Parathyroid adenoma (tissue), 2 donors: ENCODE data around the gene WDR13.

Experiments
- H2AFZ ChIP-seq: fragments of 300-600 bp; sonication (generic); one replicate; pipeline ENCODE4 v1.7.0; 2017; ENCODE audit warnings: antibody characterized with exemption, mild to moderate bottlenecking
- H3K27ac ChIP-seq: fragments of 300-600 bp; sonication (generic); one replicate; pipeline ENCODE4 v1.7.0; 2017
- H3K27me3 ChIP-seq: fragments of 300-600 bp; sonication (generic); one replicate; pipeline ENCODE4 v1.7.0; 2017; ENCODE audit warnings: low read length; ENCODE audit not compliant: control insufficient read depth, insufficient read depth
- H3K36me3 ChIP-seq: fragments of 300-600 bp; sonication (generic); one replicate; pipeline ENCODE4 v1.7.0; 2017; ENCODE audit warnings: low read length; ENCODE audit not compliant: control insufficient read depth, insufficient read depth
- H3K4me1 ChIP-seq: fragments of 300-600 bp; sonication (generic); one replicate; pipeline ENCODE4 v1.7.0; 2017; ENCODE audit warnings: control low read depth
- H3K4me2 ChIP-seq: fragments of 300-600 bp; sonication (generic); one replicate; pipeline ENCODE4 v1.7.0; 2017; ENCODE audit warnings: low read length
- H3K4me3 ChIP-seq: fragments of 300-600 bp; sonication (generic); one replicate; pipeline ENCODE4 v1.7.0; 2017; ENCODE audit warnings: low read depth, low read length
- H3K79me2 ChIP-seq: fragments of 300-600 bp; sonication (generic); one replicate; pipeline ENCODE4 v1.7.0; 2017; ENCODE audit warnings: control low read depth
- H3K9ac ChIP-seq: fragments of 300-600 bp; sonication (generic); one replicate; pipeline ENCODE4 v1.7.0; 2017; ENCODE audit warnings: mild to moderate bottlenecking
- H3K9me3 ChIP-seq: fragments of 300-600 bp; sonication (generic); one replicate; pipeline ENCODE4 v1.7.0; 2017; ENCODE audit warnings: low read length; ENCODE audit not compliant: control insufficient read depth
- CTCF ChIP-seq: fragments of 300-600 bp; sonication (generic); IDR thresholded peaks from one replicate; pipeline ENCODE4 v1.7.0; 2017; ENCODE audit warnings: antibody characterized with exemption, mild to moderate bottlenecking
- donor health status: primary hyperparathyroidism.

WDR13 gene

GRCh38 chrX:48598614-48599013 is 1.3 kb downstream of the WDR13 start:
- H3K4me2 ChIP-seq = peak overlapping the region; percentile 61
- no peaks in the 10 kb centered on the region for H3K36me3 ChIP-seq
- H3K27ac ChIP-seq = no peak overlapping the region
- no peak overlapping the region for H3K9ac ChIP-seq
- no peak overlapping the region for H2AFZ ChIP-seq
- H3K4me1 ChIP-seq = no peaks in the 10 kb centered on the region
- no peaks in the 10 kb centered on the region for H3K9me3 ChIP-seq
- no peaks in the 10 kb centered on the region for H3K79me2 ChIP-seq
- H3K4me3 ChIP-seq = peak overlapping the region; percentile 98
- no peak for TF ChIP-seq CTCF
- H3K27me3 ChIP-seq = no peaks in the 10 kb centered on the region

GRCh38 chrX:48599341-48599740 is 2.0 kb downstream of the WDR13 start:
- no peaks in the 10 kb centered on the region for H3K79me2 ChIP-seq
- H3K4me3 ChIP-seq = no peak overlapping the region
- H3K27ac ChIP-seq = no peak overlapping the region
- no peaks in the 10 kb centered on the region for H3K4me1 ChIP-seq
- TF ChIP-seq CTCF = no peak
- no peak overlapping the region for H3K4me2 ChIP-seq
- H3K27me3 ChIP-seq = no peaks in the 10 kb centered on the region
- no peaks in the 10 kb centered on the region for H3K9me3 ChIP-seq
- no peak overlapping the region for H3K9ac ChIP-seq
- H3K36me3 ChIP-seq = no peaks in the 10 kb centered on the region
- no peak overlapping the region for H2AFZ ChIP-seq

- Histone ChIP-seq H3K9me3 (no peaks in the 10 kb centered on the region), H3K79me2 (no peaks in the 10 kb centered on the region), H3K4me1 (no peaks in the 10 kb centered on the region), H3K27ac (no peak overlapping the region), H2AFZ (no peak overlapping the region), H3K36me3 (no peaks in the 10 kb centered on the region), H3K4me3 (no peak overlapping the region), H3K4me2 (no peak overlapping the region), H3K9ac (no peak overlapping the region), H3K27me3 (no peaks in the 10 kb centered on the region)
- no peak for TF ChIP-seq CTCF
These were observed 2.9 kb downstream of the WDR13 start for GRCh38 chrX:48600226-48600625.

GRCh38 chrX:48601741-48602394 is 4.6 kb downstream of the WDR13 start:
- no peak overlapping the region for H3K4me2 ChIP-seq
- H3K36me3 ChIP-seq = no peaks in the 10 kb centered on the region
- no peaks in the 10 kb centered on the region for H3K79me2 ChIP-seq
- no peak overlapping the region for H3K27ac ChIP-seq
- no peaks in the 10 kb centered on the region for H3K9me3 ChIP-seq
- H3K4me1 ChIP-seq = no peaks in the 10 kb centered on the region
- TF ChIP-seq CTCF = no peak
- H3K4me3 ChIP-seq = no peak overlapping the region
- no peaks in the 10 kb centered on the region for H3K27me3 ChIP-seq
- no peak overlapping the region for H3K9ac ChIP-seq
- no peak overlapping the region for H2AFZ ChIP-seq

- no peaks in the 10 kb centered on the region for H3K79me2 ChIP-seq
- H3K4me3 ChIP-seq = no peak overlapping the region
- H3K27ac ChIP-seq = no peak overlapping the region
- H2AFZ ChIP-seq = no peak overlapping the region
- H3K27me3 ChIP-seq = no peaks in the 10 kb centered on the region
- no peaks in the 10 kb centered on the region for H3K4me1 ChIP-seq
- H3K4me2 ChIP-seq = no peak overlapping the region
- TF ChIP-seq CTCF = no peak
- no peaks in the 10 kb centered on the region for H3K36me3 ChIP-seq
- H3K9ac ChIP-seq = no peak overlapping the region
- H3K9me3 ChIP-seq = no peaks in the 10 kb centered on the region
These were observed 7.4 kb downstream of the WDR13 start for GRCh38 chrX:48604701-48605100.
